ENCODE results near the gene CAPN8. TPM values are rescaled to one million over a fixed set of nuclear protein-coding genes. Genes with fewer than 3 reads are reported as not detected.
A peak's percentile ranks its signal among the peaks of the same experiment; 100 is the strongest.
"Not testable (repeated sequence)": the region's sequence is repeated elsewhere in the genome, so short reads cannot be mapped to it uniquely, and the experiment has no call there.

Gene CAPN8
- total RNA-seq, 1 donor: not detected

DNA sequence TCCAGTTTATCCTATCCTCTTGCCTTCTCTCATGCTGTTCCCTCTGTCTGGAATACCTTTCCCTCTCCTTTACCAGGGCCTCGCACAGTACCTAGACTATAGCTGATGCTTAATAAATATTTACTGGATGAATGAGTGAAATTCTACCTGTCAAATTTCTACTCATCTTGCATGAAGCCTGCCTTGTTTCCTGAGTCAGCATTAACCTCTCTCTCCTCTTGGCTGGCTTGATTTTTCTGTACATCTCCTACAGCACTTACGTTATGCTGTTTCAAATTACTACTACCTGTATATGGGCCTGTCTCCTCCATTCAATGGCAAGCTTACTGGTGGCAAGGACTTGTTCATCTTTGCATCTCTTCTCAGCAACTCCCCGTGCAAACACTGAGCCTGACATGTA, 130.8 kb downstream of the CAPN8 start:
- DNase-seq (ENCODE audit: low read depth in 2 of 3, low spot score in 2 of 3): no peak

DNA sequence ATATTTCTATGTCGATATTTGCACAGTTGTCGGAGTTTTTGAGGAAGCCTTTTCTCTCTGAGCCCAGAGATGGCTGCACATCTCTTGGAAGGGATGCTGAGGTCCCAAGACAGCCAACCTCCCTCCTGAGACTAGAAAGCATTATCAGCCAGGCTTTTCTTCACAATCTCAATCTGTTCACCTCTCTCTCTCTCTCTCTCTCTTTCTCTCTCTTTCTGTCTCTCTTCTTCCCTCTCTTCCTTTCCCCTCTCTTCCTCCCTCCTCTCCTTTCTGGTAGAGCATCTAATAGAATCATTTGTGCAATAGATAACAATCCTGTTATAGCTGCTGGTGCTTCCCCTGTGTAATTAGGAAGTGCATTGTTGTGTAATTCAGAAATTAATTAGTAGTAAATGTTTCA, 131.8 kb downstream of the CAPN8 start:
- no peak for DNase-seq (ENCODE audit: low read depth in 2 of 3, low spot score in 2 of 3)

DNA sequence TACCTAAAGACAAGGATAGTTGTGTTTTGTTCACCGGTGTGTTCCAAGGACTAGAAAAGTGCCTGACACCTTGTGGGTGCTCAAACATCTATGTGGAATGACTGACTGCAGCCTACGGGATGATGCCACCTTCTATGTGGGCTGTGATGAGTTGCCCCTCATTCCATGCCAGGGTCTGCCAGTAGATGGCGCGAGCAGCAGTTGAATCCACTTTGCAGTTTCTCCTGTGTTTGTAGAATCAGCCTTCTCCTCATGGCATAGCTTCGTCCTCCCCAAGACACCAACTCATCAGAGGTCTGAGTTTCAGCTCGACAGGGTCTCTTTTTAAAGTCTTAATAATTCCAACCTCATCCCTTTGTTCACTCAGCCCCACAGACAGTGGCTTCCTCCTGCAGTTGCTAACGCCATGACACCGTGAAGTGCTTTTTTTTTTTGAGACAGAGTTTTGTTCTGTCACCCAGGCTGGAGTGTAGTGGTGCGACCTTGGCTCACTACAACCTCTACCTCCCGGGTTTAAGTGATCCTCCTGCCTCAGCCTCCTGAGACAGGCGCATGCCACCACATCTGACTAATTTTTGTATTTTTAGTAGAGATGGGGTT, 133.7 kb downstream of the CAPN8 start:
- DNase-seq (ENCODE audit: low read depth in 2 of 3, low spot score in 2 of 3): peak in 2 of 3 donors; percentile 30 to 74

DNA sequence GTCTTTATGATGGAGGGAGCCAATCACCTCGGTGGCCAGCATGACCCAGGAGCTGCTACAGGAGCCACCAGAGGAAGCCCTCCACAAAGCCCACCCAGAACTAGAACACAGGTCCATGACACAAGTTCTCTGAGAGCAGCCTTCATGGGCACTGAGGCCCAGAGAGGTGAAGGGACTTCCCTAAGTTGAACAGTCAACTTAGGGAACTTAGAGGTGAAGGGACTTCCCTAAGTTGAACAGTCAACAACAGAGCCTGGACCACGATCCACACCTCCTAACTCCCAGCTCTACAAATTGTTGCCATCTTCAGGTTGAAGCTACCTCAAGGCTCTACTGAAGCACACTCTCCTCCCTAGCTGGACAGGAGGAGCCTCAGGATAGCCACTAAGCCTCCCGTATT, 139.5 kb downstream of the CAPN8 start:
- DNase-seq (ENCODE audit: low read depth in 2 of 3, low spot score in 2 of 3): no peak

DNA sequence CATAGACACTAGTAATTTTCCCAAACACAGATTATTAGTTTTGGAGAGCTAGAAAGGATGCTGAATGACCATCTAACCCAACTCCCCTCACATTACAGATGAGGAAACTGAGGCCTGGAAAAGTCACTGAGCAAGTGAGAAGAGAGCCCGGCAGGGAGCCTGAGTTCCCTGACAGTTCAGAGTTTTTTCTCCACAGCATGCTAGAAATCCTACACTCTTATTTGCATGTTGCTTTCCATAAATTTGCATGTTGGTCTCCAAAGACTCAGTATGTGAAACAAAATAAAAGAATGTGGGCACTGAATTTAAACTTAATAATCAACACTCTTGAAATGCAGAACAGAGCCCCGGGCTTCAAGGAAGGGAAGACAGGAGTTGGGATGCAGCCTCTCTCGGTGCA, 140.0 kb downstream of the CAPN8 start:
- no peak for DNase-seq (ENCODE audit: low read depth in 2 of 3, low spot score in 2 of 3)

DNA sequence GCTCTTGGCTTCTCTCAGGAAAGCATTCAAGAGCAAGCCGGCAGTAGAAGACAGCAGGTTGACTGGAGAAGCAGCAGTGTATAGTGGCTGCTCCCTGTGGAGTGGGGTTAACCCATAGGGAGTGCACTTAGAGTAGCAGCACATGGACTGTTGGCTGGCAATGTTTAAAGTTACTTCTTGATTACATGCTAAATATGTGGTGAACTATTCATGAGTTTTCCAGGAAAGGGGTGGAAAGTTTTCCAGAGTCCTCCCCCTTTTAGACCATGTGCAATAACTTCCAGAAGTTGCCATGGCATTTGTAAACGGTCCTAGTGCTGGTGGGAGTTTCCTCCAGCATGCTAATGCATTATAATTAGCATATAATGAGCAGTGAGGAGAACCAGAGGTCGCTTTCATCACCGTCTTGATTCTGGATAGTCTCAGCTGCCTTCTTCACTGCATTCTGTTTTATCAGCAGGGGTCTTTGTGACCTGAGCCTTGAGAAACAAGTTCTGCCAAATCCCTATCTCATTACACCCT, 140.5 kb downstream of the CAPN8 start:
- no peak for DNase-seq (ENCODE audit: low read depth in 2 of 3, low spot score in 2 of 3)

DNA sequence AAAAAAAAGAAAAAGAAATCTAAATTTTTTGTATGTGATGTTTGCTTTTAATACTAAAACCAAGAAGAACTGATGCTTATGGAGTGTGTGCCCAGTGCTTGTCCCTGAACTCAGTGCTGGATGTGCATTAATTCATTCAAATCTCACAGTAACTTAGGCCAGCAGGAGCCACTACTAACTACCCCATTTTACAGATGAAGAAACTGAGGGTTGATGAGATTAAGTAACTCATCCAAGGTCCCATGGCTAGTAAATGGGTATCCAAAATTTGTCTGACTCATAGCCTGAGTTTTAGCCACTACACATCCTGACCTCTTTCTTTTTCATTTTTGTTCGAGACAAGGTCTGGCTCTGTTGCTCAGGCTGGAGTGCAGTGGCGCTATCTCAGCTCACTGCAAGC, 144.4 kb downstream of the CAPN8 start:
- DNase-seq (ENCODE audit: low read depth in 2 of 3, low spot score in 2 of 3): no peak

DNA sequence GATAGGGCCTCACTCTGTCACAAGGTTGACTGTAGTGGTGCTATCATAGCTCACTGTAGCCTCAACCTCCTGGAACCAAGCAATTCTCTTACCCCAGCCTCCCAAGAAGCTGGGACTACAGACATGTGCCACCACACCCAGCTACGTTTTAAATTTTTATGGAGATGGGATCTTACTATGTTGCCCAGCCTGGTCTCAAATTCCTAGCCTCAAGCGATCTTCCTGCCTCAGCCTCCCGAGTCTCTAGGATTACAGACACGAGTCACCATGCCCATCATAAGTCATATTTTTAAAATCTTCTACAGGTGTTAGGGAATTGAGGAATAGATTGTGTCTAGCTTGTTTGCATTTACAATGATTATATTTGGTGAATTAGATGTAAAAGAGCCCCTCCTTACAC, 145.3 kb downstream of the CAPN8 start:
- no peak for DNase-seq (ENCODE audit: low read depth in 2 of 3, low spot score in 2 of 3)

DNA sequence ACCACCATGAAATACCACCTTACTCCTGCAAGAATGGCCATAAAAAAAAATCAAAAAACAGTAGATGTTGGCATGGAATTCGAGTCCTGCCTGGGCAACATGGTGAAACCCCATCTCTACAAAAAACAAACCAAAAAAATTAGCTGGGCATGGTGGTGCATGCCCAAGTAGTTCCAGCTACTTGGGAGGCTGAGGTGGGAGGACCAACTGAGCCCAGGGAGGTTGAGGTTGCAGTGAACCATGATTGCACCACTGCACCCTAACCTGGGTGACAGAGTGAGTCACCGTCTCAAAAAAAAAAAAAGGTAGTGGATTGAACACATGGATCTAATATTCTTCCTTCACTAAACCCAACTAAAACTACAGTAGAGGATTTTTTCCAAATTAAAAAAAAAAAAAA, 146.4 kb downstream of the CAPN8 start:
- DNase-seq (ENCODE audit: low read depth in 2 of 3, low spot score in 2 of 3): no peak

DNA sequence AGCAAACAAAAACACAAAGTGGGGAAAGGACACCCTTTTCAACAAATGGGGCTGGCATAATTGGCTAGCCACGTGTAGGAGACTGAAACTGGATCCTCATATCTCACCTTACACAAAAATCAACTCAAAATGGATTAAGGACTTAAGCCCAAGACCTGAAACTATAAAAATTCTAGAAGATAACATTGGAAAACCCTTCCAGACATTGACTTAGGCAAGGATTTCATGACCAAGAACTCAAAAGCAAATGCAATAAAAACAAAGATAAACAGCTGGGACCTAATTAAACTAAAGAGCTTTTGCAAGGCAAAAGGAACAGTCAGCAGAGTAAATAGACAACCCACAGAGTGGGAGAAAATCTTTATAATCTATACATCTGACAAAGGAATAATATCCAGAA, 146.9 kb downstream of the CAPN8 start:
- not testable (repeated sequence) for DNase-seq (ENCODE audit: low read depth in 2 of 3, low spot score in 2 of 3)

DNA sequence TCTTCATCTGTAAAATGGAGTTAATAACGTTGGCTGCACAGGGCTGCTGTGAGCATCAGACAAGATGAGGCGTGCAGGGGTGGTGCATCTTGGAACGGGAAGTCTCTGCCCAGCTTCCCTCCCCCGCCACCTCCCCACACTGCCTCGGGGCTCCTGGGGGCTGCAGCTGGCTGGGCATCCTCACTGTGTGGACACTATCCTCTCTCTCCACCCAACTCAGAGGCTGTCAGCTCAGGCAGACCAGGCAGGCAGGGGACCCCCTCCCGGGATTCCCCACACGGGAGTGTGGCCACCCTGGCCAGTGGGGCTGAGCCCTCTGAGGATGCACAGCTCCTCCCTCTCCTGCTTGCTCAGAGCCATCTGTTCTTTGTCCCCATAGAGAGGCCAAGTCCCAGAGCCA, 149.6 kb downstream of the CAPN8 start:
- no peak for DNase-seq (ENCODE audit: low read depth in 2 of 3, low spot score in 2 of 3)

DNA sequence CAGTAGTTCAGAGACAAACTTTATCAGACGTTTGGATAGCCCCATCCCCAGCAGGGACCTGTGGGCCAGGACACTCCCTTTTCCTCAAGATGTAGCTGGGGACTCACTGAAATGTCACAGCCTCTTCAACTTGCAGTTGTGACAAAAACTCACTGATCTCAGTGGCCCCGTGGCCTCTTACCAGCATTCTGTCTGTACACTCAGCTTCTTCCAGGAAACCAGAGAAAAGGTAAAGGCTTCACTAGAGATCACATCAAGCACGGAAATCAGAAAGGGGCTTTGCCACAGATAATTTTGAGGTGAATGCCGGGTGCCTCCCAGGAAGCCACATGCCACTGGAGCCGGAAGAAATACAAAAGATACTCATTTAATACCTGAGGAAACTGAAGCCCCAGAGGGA, 150.1 kb downstream of the CAPN8 start:
- no peak for DNase-seq (ENCODE audit: low read depth in 2 of 3, low spot score in 2 of 3)

DNA sequence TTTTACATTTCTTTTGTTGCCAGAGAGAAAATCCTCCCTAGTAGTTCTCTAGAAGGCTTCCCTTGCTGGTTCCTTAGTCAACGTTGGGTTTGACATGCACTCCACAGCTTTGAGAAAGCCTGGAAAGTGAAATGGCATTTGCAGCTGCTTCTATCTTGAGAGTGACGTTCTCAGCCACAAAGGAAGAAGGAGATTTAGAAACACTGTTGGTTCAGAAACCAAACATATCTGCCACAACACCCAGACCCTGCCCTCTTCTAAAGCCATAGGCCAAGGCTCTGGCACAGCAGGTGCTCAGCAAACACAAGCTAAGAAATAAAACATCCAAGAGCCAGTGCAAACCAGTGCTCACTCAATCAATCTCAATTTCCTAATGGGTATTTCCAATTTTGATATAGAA, 150.9 kb downstream of the CAPN8 start:
- no peak for DNase-seq (ENCODE audit: low read depth in 2 of 3, low spot score in 2 of 3)

DNA sequence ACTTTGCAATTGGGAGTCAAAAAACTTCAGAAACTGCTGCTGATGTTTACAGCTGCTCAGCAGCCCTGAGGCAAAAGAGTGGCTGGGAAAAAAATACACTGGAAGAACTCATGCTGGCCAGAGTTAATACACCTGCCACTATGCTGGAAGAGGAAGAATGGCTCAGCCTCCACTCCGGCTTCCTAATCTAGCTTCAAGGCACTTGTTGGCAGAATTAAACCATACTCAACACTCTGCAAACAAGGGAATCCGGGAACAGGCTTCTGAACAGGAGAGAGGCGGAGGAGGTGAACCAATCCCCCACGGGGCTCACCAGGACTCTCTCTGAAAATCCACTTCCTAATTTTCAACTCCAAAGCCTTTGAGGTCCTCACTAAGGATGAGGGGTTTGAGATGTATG, 152.2 kb downstream of the CAPN8 start:
- no peak for DNase-seq (ENCODE audit: low read depth in 2 of 3, low spot score in 2 of 3)

DNA sequence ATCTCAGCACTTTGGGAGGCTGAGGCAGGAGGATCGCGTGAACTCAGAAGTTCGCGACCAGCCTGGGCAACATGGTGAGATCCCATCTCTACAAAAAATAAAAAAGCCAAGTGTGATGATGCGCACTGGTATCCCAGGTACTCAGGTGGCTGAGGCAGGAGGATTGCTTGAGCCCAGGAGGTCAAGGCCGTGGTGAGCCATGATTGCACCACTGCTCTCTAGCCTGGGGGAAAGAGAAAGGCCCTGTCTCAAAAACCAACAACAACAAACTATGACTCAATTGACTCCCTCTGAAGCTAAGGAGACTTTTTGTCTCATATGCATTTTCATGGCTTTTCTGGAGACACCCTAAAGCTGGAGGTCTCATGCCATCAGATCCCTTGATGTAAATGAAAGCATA, 153.4 kb downstream of the CAPN8 start:
- no peak for DNase-seq (ENCODE audit: low read depth in 2 of 3, low spot score in 2 of 3)

DNA sequence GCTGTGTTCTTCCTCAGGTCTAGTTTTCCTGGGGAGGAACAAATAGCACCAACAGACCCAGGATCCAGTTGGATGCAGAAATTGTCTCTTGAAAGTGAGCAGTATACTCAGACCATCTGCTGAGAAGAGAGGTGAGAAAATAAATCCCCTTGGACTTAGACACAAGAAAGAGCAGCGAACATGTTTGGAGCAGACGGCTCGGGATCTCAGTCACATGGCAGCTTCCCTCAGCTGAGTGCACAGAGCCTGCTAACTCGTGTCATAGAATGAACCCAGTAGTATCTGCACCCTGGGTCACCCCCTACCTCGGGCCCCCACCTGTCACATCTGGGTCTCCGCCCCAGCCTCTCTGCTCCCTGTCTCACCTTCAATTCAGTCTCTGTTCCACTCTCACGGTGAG, 156.7 kb downstream of the CAPN8 start:
- no peak for DNase-seq (ENCODE audit: low read depth in 2 of 3, low spot score in 2 of 3)

DNA sequence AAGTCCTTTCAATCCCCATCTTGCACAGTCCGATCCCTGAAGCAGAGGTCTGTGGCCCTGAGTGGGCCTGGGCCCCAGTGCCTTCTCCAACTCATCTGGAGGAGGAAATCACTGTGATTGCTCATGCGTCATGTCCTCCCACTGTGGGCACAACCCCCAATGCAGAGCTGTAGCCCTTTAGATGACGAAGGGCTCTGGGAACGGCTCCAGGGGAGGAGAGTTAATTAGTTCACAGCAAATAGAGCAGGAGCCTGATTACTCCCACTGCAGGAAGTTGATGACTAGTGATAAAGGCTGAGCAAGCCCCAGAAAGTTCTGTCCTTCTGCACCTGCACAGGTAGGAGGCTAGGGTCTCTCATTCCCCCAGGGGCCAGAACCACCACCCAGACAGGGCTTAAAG, 160.8 kb downstream of the CAPN8 start:
- no peak for DNase-seq (ENCODE audit: low read depth in 2 of 3, low spot score in 2 of 3)

DNA sequence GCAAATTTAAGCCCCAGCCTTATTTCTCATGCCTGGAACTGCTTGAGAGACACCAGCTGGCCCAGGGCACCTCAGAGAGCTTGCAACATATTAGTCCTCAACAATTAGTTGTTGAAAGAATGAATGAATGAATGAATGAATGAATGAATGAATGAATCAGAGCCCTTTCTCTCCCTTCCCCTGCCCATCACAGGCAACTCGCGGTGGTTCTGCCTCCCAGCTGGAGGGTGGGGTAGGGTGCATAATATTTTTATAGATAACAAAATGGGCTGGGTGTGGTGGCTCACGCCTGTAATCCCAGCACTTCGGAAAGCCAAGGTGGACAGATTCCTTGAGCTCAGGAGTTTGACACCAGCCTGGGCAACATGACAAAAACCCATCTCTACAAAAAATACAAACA, 162.2 kb downstream of the CAPN8 start:
- no peak for DNase-seq (ENCODE audit: low read depth in 2 of 3, low spot score in 2 of 3)

DNA sequence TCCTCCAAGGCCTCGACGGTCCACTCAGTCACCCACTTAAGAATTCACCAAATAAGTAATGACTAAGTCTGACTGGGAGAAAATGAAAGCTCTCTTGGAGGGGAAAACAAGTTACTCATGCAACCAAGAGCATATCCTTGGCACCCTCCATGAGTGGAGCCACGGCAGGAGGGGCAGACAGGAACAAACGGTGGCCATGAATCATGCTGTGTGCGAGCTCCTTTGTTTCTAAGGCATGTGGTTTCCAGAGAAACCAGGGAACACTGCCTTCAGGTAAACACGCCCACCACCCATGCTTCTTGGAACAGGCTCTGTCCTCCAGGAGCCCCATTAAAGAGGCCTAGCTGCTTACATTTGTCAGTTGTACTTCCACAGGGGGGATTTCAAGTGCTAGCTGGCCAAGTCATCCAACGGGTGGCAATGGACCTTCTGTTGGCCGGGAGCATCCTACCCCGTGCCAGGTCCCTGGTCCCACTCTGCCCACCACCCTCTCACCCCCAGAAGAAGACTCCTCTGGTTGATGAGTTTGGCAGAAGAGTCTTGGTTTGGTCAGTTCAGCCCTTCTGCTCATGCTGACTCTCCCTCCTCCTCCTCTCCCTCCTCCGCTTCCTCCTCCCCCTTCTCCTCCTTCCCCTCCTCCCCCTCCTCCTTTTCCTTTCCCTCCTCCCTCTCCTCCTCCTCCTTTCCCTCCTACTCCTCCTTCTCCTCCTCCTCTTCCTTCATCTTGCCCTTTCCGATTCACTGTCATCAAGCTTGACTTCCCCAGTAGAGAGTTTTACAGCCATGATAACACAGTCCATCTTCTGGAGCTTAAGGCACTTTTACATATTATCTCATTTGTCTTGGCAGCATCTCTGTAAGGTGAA, 164.7 kb downstream of the CAPN8 start:
- no peak for DNase-seq (ENCODE audit: low read depth in 2 of 3, low spot score in 2 of 3)

DNA sequence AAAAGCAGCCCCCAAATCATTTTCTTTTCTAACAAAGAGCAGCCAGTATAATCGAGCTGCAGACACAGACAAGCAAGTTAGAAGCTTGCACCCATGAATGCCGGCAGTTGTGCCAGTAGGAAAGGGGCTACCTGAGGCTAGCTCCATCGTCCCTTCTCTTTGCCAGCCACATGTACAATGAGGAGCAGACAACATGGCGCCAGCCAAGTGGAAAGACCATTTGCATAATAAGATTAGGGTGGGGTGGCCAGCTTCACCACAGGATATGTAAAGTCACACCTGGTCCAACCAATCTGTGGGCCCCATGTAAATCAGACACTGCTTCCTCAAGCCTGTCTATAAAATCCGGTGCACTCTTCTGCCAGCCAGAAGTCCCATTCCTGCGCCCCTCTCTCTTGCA, 168.6 kb downstream of the CAPN8 start:
- no peak for DNase-seq (ENCODE audit: low read depth in 2 of 3, low spot score in 2 of 3)

DNA sequence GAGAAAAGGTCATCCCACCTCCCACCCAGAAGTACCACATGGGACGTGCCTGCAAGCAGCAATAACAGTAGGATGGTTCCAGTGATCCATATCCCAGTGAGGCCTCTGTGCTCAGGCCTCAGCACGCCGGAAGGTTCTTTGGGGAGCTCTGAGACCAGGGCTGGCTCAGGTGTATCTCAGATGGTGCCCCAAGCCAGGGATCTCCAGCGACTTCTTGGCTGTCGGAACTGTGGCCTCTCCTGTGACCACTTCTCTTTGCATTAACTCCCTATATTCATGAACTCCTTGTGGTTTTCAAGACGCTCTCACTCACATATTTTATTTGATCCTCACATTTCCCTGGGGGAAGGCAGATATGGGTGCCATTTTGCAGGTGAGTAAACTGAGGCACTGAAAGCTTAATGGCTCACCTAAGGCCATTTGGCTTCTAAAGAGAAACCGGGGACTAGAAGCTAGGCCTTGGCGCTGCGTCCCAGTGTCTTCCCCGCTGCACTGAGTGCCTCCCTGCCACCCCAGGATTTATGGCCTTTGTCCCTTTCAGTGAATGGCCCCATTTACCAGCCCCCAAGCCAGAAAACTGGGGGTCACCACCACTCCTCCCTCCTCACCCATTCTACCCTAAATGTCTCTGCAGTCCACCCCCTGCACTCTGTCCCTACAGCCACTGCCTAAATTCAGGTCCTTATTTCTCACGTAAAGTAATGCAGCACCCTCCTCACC, 170.4 kb downstream of the CAPN8 start:
- DNase-seq (ENCODE audit: low read depth in 2 of 3, low spot score in 2 of 3): no peak

DNA sequence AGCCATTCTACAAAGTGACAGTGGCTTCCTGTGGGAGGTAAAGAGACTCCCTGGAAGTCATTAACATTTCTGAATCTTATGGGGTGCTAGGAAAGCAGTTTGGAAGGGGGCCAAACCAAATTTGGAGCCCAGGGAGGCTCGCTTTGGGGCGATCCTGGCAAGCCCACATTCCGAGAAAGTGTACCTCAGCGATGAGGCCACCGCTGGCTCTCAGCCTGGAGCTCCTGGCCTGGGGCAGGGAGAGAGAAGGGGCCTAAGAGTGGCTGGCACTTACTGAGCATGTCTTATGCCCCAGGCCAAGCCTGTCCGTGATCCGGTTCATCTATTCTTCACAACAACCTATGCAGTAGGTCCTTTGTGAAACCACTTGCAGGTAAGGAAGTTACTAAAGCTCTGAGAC, 173.5 kb downstream of the CAPN8 start:
- DNase-seq (ENCODE audit: low read depth in 2 of 3, low spot score in 2 of 3): no peak
